Lower leg skin (tissue), 4 donors: ENCODE results near the gene MAB21L3. TPM values are rescaled to one million over a fixed set of nuclear protein-coding genes. Genes with fewer than 3 reads are reported as not detected.

Source experiments
- total RNA-seq, 4 donors: library from RNA; depleted of rRNA; stranded (reverse); fragments of >200 nt; gene quantifications; one replicate each; pipeline ENCODE4 v1.1.0, GENCODE V29; 2016

MAB21L3 gene
- total RNA-seq, 4 donors from 2014 or later: 17.7 to 27.1 (median 23.4) TPM

Other genes starting within 250 kb of the MAB21L3 start
- gene SLC22A15, start 134.9 kb upstream of the MAB21L3 start, total RNA-seq: 10 to 100 TPM in 3 of 4 donors, 1 to 10 TPM in 1; 7.9 to 11.5 (median 10.5) TPM